Activated T-helper 1 cell treated with anti-CD3 and anti-CD28 coated beads, Interleukin-12 subunit alpha, Interleukin-12 subunit beta, Interleukin-2, Interleukin-4 antibody, amounts not matched to agents 30 ng/mL and 10 ng/mL and 1 ng/mL, durations not matched to agents 14 hours and 24 hours and 36 hours (primary cell): ENCODE results near the gene MYH14. TPM values are rescaled to one million over a fixed set of nuclear protein-coding genes. Genes with fewer than 3 reads are reported as not detected.

Experiments
- DNase-seq: peaks from one replicate; pipeline ENCODE4 v3.0.0; 2021; ENCODE audit warnings: low spot score
- H3K27ac Mint-ChIP-seq: one replicate; pipeline ENCODE4 v1.8.0; 2021; ENCODE audit warnings: mild to moderate bottlenecking, mixed read lengths
- H3K27me3 Mint-ChIP-seq: one replicate; pipeline ENCODE4 v1.8.0; 2022; ENCODE audit warnings: mild to moderate bottlenecking, moderate library complexity, mixed read lengths; ENCODE audit not compliant: insufficient read depth
- H3K36me3 Mint-ChIP-seq: one replicate; pipeline ENCODE4 v1.8.0; 2021; ENCODE audit warnings: low read depth, mixed read lengths
- H3K4me1 Mint-ChIP-seq: one replicate; pipeline ENCODE4 v1.8.0; 2021; ENCODE audit warnings: low read depth, mixed read lengths
- H3K4me3 Mint-ChIP-seq: one replicate; pipeline ENCODE4 v1.8.0; 2021; ENCODE audit warnings: mild to moderate bottlenecking, moderate library complexity, mixed read lengths
- H3K9me3 Mint-ChIP-seq: one replicate; pipeline ENCODE4 v1.8.0; 2021; ENCODE audit warnings: mixed read lengths
- intact Hi-C: fragments of 100-400 bp; cut with micrococcal nuclease; formaldehyde crosslinking; loops from one replicate; pipeline ENCODE4 v1.15.1; 2024
- total RNA-seq: library from RNA; stranded (reverse); gene quantifications from 2 replicates; pipeline ENCODE4 v1.2.3, GENCODE V29; 2022

MYH14 gene
- total RNA-seq, 1 donor from 2014 or later, result not detected

DNA sequence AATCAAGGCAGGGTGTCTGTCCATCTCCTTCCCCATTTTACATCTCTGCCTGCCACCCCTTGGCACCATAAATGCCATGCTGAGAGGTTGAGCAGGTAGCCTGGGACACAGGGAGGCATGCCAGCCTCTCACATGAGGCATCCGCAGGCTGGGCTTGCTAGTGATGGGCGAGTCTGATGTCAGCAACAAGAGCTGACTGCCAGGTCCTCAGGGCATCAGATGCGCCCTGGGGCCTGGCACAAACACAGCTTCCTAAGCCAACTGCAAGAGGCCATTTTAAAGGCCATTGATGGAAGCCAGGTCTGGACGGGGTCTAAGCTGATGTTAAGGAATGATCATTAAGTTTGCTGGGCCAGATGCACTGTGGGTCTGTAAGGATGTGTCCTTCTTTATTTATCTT lies 34.6 kb downstream of the MYH14 start:
- Mint-ChIP-seq H3K27ac (no peak overlapping the region), H3K9me3 (no peaks in the 10 kb centered on the region), H3K36me3 (no peaks in the 10 kb centered on the region), H3K4me3 (no peak overlapping the region), H3K4me1 (no peaks in the 10 kb centered on the region), H3K27me3 (peaks cover 2% of the 10 kb centered on the region)
- DNase-seq, result no peak
- intact Hi-C loops, result no loop called here

DNA sequence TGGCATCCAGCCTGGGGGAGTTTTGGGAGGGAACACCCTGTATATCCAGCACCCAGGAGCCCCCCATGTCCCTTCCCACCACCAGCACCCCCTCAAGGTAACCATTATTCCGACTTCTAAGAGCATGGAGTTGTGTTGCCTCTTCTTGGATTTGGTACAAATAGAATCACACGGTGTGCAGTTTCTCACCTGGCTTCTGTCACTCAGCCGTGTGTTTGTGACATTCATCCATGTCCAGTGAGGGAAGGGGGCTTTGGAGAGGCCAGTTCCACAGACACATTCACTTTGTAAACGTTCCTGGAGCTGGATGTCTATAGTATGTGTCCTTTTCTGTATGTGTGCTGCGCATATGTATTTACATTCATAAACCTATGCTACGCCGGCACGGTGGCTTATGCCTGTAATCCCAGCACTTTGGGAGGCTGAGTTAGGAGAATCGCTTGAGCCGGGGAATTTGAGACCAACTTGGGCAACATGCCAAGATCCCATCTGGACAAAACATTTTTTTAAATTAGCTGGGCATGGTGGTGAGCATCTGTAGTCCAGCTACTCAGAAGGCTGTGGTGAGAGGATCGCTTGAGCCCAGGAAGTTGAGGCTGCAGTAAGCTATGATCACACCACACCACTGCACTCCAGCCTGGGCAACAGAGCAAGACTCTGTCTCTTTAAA lies 36.6 kb downstream of the MYH14 start:
- intact Hi-C loops, result no loop called here
- Mint-ChIP-seq H3K27me3 (peaks cover 2% of the 10 kb centered on the region), H3K4me1 (no peaks in the 10 kb centered on the region), H3K36me3 (no peaks in the 10 kb centered on the region), H3K4me3 (no peak overlapping the region), H3K27ac (no peak overlapping the region), H3K9me3 (no peaks in the 10 kb centered on the region)
- DNase-seq, result no peak

- Mint-ChIP-seq H3K27me3 (peaks cover 2% of the 10 kb centered on the region), H3K9me3 (no peaks in the 10 kb centered on the region), H3K4me1 (no peaks in the 10 kb centered on the region), H3K4me3 (no peak overlapping the region), H3K27ac (no peak overlapping the region), H3K36me3 (no peaks in the 10 kb centered on the region)
- intact Hi-C loops, result no loop called here
- no peak for DNase-seq
Observed at GRCh38 chr19:50242581-50242980, 39.2 kb downstream of the MYH14 start.

DNA sequence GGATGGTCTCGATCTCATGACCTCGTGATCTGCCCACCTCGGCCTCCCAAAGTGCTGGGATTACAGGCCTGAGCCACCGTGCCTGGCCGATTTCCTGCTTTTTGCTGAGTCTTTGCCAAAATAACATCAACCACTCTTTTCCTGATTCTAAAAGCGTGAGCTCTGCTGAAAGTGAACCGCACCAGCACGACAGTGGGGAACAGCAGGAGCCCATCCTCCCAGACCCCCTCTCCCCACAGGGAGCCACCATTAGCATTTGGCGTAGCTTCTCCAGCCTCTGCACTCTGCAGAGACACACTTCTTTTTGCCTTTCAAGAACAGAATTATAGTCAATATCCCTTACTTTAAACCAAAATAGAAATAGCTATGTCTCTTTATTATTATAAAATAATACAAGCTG lies 41.3 kb downstream of the MYH14 start:
- Mint-ChIP-seq H3K4me1 (no peaks in the 10 kb centered on the region), H3K9me3 (no peaks in the 10 kb centered on the region), H3K4me3 (no peak overlapping the region), H3K27ac (no peak overlapping the region), H3K36me3 (no peaks in the 10 kb centered on the region), H3K27me3 (peaks cover 2% of the 10 kb centered on the region)
- DNase-seq, result no peak
- intact Hi-C loops, result no loop called here

DNA sequence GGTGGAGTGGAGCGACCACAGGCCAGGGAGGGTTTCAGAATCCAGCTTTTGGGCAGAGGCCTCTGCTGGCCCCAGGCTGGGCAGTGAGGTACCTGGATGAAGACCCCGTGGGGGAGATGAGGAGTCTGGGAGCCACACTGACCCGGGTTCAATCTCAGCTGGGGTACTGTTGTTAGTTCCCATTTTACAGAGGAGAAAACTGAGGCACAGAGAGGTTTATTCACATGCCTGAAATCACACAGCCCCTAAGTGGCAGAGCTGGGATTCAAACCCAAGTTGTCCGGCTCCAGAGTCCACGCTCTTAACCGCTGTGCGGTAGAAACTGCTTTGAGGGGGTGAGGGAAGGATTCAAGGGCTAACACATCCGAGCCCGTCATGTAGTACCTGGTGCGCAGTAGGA lies 45.0 kb downstream of the MYH14 start:
- peaks cover 12% of the 10 kb centered on the region for H3K9me3 Mint-ChIP-seq
- peaks cover 2% of the 10 kb centered on the region for H3K36me3 Mint-ChIP-seq
- H3K27ac Mint-ChIP-seq, result no peak overlapping the region
- H3K27me3 Mint-ChIP-seq, result no peaks in the 10 kb centered on the region
- intact Hi-C loops, result no loop called here
- no peaks in the 10 kb centered on the region for H3K4me1 Mint-ChIP-seq
- H3K4me3 Mint-ChIP-seq, result no peak overlapping the region
- no peak for DNase-seq

GRCh38 chr19:50248826-50249225 lies 45.4 kb downstream of the MYH14 start:
- peaks cover 2% of the 10 kb centered on the region for H3K36me3 Mint-ChIP-seq
- H3K4me1 Mint-ChIP-seq, result no peaks in the 10 kb centered on the region
- H3K4me3 Mint-ChIP-seq, result no peak overlapping the region
- peaks cover 12% of the 10 kb centered on the region for H3K9me3 Mint-ChIP-seq
- H3K27ac Mint-ChIP-seq, result no peak overlapping the region
- DNase-seq, result no peak
- intact Hi-C loops, result no loop called here
- no peaks in the 10 kb centered on the region for H3K27me3 Mint-ChIP-seq

DNA sequence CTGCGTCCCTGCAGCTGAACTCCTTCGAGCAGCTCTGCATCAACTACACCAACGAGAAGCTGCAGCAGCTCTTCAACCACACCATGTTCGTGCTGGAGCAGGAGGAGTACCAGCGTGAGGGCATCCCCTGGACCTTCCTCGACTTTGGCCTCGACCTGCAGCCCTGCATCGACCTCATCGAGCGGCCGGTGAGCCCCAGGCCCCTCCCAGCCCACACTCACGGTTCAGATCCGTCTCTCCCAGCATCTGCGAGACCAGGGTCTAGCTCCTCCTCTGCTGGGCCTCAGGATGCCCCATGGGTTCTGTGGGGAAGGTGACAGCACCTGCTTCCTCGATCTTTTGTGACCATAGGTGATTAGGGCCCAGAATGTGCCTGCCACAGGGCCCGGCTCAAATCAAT lies 46.2 kb downstream of the MYH14 start:
- H3K36me3 Mint-ChIP-seq, result peaks cover 2% of the 10 kb centered on the region
- H3K9me3 Mint-ChIP-seq, result peaks cover 17% of the 10 kb centered on the region
- no peak overlapping the region for H3K27ac Mint-ChIP-seq
- DNase-seq, result no peak
- intact Hi-C loops, result loop anchor here (5.0 kb wide), 2 partner anchors 78 to 213 kb away; partner anchors contain the start of gene KCNC3
- no peak overlapping the region for H3K4me3 Mint-ChIP-seq
- no peaks in the 10 kb centered on the region for H3K27me3 Mint-ChIP-seq
- no peaks in the 10 kb centered on the region for H3K4me1 Mint-ChIP-seq

DNA sequence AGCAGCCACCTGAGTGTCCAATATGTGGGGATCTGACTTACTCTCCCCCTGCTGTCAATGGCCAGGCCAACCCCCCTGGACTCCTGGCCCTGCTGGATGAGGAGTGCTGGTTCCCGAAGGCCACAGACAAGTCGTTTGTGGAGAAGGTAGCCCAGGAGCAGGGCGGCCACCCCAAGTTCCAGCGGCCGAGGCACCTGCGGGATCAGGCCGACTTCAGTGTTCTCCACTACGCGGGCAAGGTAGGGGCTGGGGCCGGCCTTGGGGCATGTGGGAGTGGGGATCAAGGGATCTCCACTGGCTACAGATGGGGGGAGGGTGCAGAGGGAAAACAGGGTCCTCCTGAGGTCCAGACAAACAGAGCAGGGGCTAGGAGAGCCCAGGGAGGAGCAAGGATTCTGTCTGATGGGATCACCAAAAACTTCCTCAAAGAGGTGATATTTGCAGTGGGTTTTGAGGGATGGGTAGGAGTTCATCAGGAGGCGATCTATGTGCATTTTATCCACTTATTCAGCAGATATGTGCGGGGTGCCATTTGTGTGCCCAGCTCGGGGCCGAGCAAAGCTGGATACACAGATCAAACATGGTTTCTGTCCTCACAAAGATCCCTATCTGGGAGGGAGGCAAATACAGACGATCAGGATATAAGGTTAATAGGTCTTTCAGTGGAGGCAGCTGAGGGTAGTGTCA lies 47.2 kb downstream of the MYH14 start:
- Mint-ChIP-seq H3K4me1 (no peaks in the 10 kb centered on the region), H3K4me3 (no peak overlapping the region), H3K36me3 (peaks cover 2% of the 10 kb centered on the region), H3K27ac (no peak overlapping the region), H3K9me3 (peaks cover 23% of the 10 kb centered on the region), H3K27me3 (no peaks in the 10 kb centered on the region)
- intact Hi-C loops, result loop anchor here (5.0 kb wide), 2 partner anchors 77 to 212 kb away; partner anchors contain the start of gene KCNC3
- DNase-seq, result no peak

- intact Hi-C loops, result loop anchor here (5.0 kb wide), 2 partner anchors 75 to 210 kb away; partner anchors contain the start of gene KCNC3
- H3K4me3 Mint-ChIP-seq, result no peak overlapping the region
- DNase-seq, result no peak
Observed at GRCh38 chr19:50252111-50252886, 48.9 kb downstream of the MYH14 start.

GRCh38 chr19:50252887-50253268 lies 49.5 kb downstream of the MYH14 start:
- Mint-ChIP-seq H3K27ac (no peak overlapping the region), H3K27me3 (no peaks in the 10 kb centered on the region), H3K36me3 (peaks cover 2% of the 10 kb centered on the region), H3K4me1 (no peaks in the 10 kb centered on the region), H3K9me3 (peaks cover 27% of the 10 kb centered on the region), H3K4me3 (no peak overlapping the region)
- no peak for DNase-seq
- intact Hi-C loops, result loop anchor here (5.0 kb wide), 2 partner anchors 74 to 209 kb away; partner anchors contain the start of gene KCNC3

More at GRCh38 chr19:50252111-50252886, 48.9 kb downstream of the MYH14 start:
- Mint-ChIP-seq H3K27ac (no peak overlapping the region), H3K27me3 (no peaks in the 10 kb centered on the region), H3K36me3 (peaks cover 2% of the 10 kb centered on the region), H3K4me1 (no peaks in the 10 kb centered on the region), H3K9me3 (peaks cover 27% of the 10 kb centered on the region)

GRCh38 chr19:50255115-50255514 lies 51.7 kb downstream of the MYH14 start:
- Mint-ChIP-seq H3K9me3 (peaks cover 27% of the 10 kb centered on the region), H3K4me1 (no peaks in the 10 kb centered on the region), H3K36me3 (peaks cover 2% of the 10 kb centered on the region), H3K27ac (no peak overlapping the region), H3K4me3 (no peak overlapping the region), H3K27me3 (no peaks in the 10 kb centered on the region)
- intact Hi-C loops, result no loop called here
- no peak for DNase-seq

GRCh38 chr19:50257141-50257540 lies 53.7 kb downstream of the MYH14 start:
- Mint-ChIP-seq H3K4me3 (no peak overlapping the region), H3K9me3 (peaks cover 24% of the 10 kb centered on the region), H3K36me3 (peaks cover 2% of the 10 kb centered on the region), H3K27me3 (no peaks in the 10 kb centered on the region), H3K4me1 (no peaks in the 10 kb centered on the region), H3K27ac (no peak overlapping the region)
- intact Hi-C loops, result no loop called here
- no peak for DNase-seq

DNA sequence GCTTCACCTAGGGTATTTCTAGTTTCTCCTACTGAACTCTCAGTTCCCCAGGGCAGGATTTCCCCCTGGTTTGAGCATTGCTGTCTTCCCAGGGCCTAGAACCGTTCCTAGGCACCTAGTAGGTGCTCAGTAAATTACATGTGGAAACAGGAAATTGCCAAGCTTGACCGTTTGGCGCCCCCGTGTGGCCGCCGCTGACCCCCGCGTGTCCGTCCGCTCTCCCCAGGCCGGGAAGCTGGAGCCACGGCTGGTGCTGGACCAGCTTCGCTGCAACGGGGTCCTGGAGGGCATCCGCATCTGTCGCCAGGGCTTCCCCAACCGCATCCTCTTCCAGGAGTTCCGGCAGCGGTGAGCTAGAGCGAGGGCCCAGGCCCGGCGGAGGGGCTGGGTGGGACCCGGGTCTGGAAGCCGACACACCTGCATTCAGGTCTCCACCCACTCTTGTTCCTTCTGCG lies 55.5 kb downstream of the MYH14 start:
- Mint-ChIP-seq H3K4me1 (no peaks in the 10 kb centered on the region), H3K36me3 (no peaks in the 10 kb centered on the region), H3K4me3 (no peak overlapping the region), H3K27me3 (peaks cover 2% of the 10 kb centered on the region), H3K27ac (no peak overlapping the region), H3K9me3 (peaks cover 16% of the 10 kb centered on the region)
- no peak for DNase-seq
- intact Hi-C loops, result no loop called here
